Dedifferentiated amniotic fluid mesenchymal stem cell (primary cell): ENCODE data around the gene S100A12.

Experiments used
- DNase-seq: peaks from one replicate; pipeline ENCODE4 v3.0.0-alpha.2; 2016; ENCODE audit errors: extremely low spot score

Gene S100A12

GRCh38 chr1:153368495-153368894 lies 6.9 kb downstream of the S100A12 start:
- no peak for DNase-seq

GRCh38 chr1:153367090-153367489 lies 8.3 kb downstream of the S100A12 start:
- no peak for DNase-seq

GRCh38 chr1:153366261-153366660 lies 9.2 kb downstream of the S100A12 start:
- no peak for DNase-seq

- no peak for DNase-seq
Measured at GRCh38 chr1:153365696-153366095, 9.7 kb downstream of the S100A12 start.

DNA sequence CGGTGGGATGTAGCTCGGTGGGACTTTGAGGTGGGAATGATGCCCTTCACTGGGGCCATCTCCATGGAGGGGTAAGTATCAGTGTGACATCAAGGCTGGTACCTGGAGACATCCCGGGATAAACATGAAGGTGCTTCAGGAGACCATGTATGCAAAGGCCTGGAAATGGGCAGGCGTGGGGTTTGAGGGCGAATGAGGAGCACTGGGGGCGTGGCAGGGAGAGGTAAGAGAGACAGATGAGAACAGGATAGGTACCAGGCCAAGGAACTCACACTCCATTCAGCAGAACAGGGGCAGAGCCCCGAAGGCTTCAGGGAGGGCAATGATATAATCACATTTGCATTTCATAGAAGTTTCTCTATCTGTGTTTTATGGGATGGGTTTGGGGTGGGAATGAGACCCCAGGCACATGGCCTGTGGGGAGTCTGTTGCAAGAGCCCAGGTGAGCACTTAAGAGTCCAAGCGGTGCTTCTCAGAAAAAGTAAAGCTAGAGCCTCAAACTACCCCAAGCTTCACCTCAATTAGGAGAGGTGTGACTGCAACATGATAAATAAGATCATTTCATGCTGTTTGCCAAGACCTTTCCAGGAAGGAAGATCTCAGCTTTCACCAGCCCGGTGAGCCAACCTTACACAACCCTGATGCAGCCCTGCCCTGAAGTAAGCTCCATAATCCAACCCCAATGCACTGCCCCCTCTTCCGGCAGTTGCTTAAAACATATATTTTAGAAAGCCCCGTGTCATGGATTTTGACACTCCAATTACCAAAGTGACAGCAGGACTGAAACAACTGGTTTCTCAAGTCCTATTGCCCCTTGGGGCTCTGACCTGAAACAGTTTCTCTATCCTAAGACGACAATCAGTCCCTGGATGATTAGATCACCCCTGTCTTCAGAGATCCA lies 10.4 kb downstream of the S100A12 start:
- no peak for DNase-seq

- DNase-seq, result no peak
Measured at GRCh38 chr1:153364156-153364555, 11.3 kb downstream of the S100A12 start.

DNA sequence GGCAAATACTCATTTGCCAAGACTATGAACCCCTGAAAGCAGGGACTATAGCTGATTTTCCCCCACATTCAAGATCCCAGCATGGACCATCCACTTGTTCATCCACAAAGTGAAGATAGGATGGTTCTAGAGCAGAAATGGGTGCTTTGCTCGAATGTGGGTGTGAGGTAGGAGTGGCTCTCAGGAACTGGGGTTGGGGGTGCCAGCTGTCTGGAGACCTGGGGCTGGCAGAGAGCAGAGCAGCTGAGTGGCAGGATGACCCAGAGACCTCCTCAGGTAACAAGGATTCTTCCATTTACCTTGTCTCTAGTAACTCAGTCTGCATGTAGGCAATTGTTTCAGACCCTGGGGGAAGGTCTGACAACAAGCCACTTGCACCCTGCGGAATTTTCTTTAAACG lies 11.8 kb downstream of the S100A12 start:
- no peak for DNase-seq

DNA sequence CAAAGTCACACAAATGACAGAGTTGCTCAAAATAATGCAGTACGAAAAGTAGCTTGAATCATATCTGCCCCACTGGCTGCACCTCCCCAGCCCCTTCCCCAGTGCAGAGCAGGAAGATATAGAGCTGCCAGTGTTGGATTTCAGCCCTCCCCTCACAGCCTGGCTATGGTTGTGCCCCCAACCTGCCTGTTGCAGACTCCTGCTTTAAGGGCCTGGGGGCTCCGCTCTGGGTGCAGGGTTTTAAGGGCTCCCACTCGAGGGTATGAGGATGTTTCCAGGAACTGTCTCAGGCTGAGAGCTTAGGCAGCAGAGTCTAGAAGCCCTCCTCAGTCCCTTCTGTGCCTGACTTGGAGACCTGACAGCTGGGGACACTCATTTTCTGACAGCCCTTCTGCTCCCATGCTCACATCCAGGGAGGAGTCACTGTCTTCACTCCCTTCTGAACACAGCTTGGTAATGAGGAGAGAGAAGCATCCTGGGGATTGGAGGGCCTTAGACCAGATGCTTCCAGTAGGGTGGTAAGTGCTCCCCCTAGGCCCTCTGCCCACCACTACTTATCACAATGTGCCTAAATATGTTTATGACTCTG lies 13.1 kb downstream of the S100A12 start:
- DNase-seq, result no peak

- DNase-seq, result no peak
Measured at GRCh38 chr1:153361480-153362109, 13.8 kb downstream of the S100A12 start.

GRCh38 chr1:153360592-153361479 lies 14.6 kb downstream of the S100A12 start:
- DNase-seq, result no peak

DNA sequence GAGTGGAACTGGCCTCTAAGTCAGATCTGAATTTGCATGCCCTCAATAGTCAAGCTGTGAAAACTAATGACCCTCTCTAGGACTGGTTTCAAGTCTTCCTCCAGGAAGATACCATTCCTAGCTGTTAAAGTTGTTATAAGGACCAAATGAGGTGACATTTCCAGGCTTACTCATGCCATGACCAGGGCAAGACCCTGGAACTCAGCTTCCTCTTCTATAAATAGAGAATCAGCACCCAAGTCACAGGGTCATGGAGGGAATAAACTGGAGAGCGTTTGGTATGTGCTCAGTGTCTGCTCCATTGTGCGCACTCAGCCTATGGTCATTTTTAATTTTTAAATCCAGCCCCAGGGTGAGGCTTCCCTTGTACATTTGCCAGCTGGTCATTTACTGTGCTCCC lies 15.2 kb downstream of the S100A12 start:
- DNase-seq, result no peak

DNA sequence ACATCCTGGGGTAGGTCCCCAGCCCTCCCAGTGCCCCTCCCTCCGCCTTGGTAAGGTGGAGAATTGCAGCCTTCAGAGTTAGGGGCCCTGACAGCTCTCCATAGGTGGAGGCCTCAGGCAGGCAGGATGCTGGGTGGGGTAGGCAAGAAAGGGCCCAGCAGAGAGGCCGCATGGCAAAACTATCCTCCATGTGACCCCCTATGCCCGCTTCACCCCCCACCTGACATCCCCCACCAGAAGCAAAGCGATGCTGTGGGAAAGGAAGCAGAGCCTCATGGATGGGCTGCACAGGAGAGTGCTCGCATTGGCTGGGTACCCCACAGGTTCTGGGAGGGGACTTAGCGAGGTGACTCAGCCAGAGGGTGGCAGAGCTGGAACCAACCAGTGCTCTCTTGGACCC lies 16.2 kb downstream of the S100A12 start:
- no peak for DNase-seq

- no peak for DNase-seq
Measured at GRCh38 chr1:153358691-153358975, 16.8 kb downstream of the S100A12 start.

- no peak for DNase-seq
Measured at GRCh38 chr1:153357853-153358690, 17.3 kb downstream of the S100A12 start, which contains the start of gene S100A9. Gene S100A9, plus strand, starts transcription at chr1:153357854. Its CDS starts 430 bp downstream, at chr1:153358284.

- DNase-seq, result no peak
Measured at GRCh38 chr1:153357076-153357852, 18.2 kb downstream of the S100A12 start.

GRCh38 chr1:153356392-153357075 lies 18.9 kb downstream of the S100A12 start:
- no peak for DNase-seq

DNA sequence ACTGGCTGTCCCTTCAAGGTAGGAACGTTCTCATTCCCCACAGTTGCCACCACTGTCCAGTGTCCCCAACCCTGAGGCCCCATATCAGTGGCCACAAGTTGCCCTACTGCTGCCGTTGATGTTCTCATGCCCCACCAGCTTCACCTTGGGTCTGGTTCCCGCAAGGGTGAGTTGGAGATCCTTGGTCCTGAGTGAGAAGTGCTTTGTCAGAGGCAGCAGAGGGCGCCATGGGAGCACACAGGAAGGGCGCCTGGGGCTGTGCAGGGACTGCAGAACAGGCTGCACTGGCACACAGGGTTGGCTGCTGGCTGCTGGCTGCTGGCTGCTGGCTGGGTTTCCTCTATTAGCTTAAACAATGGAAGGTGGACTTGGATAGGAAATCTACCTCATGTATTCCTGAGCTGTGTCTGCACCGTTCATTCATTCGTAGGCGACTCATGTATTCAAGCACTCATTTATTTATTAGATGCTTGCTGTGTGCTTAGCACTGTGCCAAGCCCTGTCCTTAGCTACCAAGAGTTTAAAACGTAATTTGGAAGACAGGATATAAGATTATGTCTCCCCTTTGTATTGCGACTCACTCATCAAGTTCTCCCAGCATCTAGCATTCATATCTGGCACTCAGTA lies 19.9 kb downstream of the S100A12 start:
- DNase-seq, result no peak

GRCh38 chr1:153354515-153355193 lies 20.8 kb downstream of the S100A12 start:
- no peak for DNase-seq
